Hematopoietic multipotent progenitor cell treated with erythropoietin and hydrocortisone succinate and interleukin-3 and kit ligand, for 8 days (in vitro differentiated cells): ENCODE measurements around the gene COA8.

Source experiments
- DNase-seq: peaks from one replicate; pipeline ENCODE4 v3.0.0-alpha.2; 2015

Gene COA8

DNA sequence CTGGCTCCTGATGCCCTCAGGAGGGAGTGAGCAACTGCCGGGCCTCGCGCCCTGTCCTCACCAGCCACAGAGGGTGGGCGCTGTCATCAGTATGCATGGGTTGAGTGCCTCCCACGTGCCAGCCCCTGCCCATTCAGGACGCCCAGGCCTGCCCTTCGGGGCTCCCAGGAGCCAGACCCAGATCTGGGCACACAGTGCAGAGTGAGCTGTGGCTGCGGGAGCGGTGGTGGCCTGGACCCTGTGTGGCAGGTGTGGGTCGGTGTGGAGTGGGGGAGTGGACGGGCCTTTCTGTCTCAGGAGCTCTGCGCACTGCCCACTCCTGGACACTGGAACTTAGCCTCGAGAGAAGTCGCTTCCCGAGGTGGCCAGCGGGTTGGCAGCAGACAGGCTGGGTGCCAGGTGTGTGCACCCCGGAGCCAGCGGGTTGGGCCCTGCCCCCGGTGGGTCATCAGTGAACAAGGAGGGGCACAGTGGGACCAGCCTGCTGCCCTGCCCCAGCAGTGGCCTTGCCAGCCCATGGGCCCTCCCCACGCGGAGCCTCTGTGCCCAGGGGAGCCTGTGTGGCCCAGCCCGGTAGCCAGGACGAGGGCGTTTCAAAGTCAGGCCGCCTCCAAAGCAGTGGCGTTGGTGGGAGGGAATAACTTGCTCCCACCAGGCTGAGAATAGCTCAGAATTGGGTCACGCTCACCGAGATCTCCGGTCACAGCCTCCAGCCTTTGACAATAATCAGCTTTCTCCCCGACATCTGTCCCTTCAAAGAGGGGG, 24.3 kb upstream of the COA8 start:
- DNase-seq: no peak

DNA sequence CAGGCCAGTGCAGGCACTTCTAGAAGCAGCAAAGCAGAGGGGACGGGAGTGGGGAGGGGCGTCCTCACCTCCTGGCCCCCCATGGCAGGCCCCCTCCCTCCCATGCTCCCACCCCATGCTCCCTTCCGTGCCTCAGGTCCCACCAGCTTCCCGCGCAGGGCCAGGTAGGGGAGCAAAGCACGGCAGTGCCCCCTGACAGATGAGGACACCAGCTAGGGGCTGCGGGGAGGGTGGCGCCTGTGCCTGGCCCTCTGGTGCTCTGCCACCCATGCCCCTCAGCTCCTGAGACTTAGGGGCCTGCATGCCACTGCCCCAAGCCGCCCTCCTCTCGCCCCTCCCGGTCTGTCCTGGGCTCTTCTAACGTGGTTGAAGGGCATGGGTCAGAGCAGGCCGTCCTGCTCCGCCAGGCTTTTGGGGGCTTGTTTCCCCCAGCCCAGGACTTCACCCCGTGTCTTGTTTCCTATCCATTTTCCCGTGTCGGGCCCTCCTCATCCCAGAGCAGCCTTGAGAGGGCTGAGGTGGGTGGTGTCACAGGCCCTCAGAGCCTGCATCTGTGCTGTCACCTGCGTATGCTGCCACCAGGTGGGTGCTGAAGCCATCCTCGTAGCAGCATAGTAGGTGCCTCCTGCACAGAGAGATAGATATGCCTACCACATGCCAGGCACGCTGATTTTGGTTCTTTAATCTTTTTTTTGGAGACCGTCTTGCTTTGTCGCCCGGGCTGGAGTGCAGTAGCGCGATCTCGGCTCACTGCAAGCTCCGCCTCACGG, 23.5 kb upstream of the COA8 start:
- DNase-seq: no peak

- DNase-seq: no peak
Measured at GRCh38 chr14:103540821-103541708, 21.7 kb upstream of the COA8 start.

- no peak for DNase-seq
Measured at GRCh38 chr14:103541709-103542604, 20.8 kb upstream of the COA8 start.

DNA sequence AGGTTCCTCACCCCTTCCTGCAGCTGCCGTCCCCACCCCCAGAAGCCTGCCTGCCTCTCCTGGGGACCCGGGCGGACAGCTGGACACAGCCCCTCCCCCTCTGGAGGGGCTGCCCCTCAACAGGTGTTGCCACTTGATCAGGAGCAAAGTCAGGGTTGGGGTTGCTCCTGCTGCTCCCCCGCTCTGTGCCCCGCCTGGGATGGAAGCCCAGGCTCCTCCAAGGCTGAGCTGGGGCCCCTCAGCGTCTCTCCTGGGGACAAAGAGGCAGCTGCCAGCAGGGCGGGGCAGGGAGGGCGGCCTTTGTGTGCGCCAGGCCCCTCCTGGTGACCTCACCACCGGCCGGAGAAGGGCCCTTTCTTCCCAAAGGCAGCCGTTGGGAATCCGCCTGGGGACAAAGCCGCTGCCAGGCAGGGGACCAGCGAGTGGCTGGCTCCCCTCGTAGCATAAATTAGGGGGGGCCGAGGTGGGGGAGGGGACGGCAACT, 20.1 kb upstream of the COA8 start:
- DNase-seq: no peak

DNA sequence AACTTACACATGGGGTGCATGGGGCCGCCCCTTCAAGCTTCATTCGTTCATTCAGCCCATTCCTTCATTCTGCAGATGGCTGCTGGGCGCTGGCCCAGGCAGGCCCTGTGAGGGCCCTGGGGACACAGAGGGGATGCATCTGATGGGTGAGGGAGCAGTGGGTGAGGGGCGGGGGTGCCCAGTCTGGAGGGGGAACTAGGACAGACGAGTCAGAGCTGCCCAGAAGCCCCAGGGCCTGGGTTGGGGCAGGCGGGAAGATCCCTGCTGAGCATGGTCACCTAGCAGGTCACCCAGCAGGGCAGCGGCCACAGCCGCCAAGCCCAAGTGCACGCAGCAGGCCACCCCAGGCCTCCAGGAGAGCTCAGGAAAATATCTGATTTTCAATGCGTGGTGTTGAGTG, 19.6 kb upstream of the COA8 start:
- DNase-seq: no peak

- DNase-seq: no peak
Measured at GRCh38 chr14:103543721-103544387, 18.9 kb upstream of the COA8 start.

DNA sequence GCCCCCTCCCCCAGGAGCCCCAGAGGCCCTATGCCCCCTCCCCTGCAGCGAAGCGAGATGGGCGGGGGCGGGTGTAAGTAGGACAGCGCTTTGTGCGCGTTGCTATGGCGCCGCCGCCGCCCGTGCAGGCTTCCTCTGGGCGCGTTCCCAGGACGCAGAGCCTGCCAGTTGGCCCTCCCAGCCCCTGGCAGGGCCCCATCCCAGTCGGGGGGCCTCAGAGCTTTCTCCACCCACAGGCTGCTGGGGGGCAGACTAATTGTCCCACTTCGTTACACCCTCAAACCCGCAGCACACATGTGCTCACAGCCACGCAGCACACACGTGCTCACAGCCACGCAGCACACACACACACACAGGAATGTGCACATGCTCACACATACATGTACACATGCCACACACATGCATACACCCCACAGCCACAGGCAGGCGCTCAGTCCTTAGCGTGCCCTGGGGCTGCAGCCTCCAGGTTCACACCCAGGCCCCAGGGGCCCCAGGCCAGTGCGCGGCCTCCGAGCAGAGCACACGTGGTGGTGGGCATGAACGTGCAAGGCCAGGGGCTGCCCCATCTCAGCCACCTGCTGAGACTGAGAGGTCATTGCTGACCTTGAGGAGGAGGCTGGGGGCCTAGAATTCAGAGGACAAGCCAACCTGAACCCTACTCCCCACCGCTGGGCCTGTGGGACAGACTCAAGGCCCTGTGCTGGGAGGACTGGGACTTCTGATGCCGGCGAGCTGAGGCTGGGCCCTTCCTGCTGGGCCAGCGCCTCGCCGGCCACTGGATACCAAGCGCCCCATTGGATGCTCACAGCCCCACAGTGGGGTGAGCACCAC, 18.2 kb upstream of the COA8 start:
- no peak for DNase-seq

DNA sequence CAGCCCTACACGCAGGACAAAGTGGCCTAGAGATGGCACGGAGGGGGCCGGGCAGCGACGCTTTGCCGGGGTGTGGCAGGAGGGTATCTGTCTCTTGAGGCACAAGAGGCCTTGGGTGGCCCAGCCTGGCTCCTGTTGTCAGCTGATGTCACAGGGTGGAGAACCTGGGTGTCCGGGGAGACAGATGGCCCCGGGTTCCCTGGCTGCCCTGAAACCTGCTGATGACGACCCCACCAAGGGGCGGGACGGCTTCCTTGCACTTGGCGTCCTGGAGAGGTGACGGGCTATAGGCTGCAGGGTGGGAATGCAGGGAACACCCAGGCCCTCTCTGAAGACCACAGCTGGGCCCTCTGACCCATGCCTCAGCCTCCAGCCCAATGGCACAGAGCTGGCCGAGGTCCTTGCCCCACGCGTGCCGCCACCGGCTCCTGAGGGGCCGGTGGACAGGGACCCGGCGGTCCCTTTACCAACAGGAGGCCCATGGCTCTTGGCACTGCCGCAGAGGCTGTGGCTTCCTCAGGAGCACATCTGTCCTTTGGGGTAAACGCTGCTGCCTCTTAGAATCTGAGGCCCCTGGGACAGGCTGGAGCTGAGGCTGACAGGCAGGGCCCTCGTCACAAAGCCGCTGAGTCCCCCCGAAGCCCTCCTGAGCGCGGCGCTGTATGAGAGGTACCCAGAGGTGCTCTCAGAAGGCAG, 17.4 kb upstream of the COA8 start:
- DNase-seq: no peak

GRCh38 chr14:103545915-103546651, 16.7 kb upstream of the COA8 start:
- no peak for DNase-seq

- peak; percentile 68 for DNase-seq
Measured at GRCh38 chr14:103546652-103547454, 15.9 kb upstream of the COA8 start.

- DNase-seq: no peak
Measured at GRCh38 chr14:103547455-103547940, 15.3 kb upstream of the COA8 start.

- no peak for DNase-seq
Measured at GRCh38 chr14:103547941-103548462, 14.8 kb upstream of the COA8 start.

- DNase-seq: no peak
Measured at GRCh38 chr14:103548463-103549351, 14.1 kb upstream of the COA8 start.

DNA sequence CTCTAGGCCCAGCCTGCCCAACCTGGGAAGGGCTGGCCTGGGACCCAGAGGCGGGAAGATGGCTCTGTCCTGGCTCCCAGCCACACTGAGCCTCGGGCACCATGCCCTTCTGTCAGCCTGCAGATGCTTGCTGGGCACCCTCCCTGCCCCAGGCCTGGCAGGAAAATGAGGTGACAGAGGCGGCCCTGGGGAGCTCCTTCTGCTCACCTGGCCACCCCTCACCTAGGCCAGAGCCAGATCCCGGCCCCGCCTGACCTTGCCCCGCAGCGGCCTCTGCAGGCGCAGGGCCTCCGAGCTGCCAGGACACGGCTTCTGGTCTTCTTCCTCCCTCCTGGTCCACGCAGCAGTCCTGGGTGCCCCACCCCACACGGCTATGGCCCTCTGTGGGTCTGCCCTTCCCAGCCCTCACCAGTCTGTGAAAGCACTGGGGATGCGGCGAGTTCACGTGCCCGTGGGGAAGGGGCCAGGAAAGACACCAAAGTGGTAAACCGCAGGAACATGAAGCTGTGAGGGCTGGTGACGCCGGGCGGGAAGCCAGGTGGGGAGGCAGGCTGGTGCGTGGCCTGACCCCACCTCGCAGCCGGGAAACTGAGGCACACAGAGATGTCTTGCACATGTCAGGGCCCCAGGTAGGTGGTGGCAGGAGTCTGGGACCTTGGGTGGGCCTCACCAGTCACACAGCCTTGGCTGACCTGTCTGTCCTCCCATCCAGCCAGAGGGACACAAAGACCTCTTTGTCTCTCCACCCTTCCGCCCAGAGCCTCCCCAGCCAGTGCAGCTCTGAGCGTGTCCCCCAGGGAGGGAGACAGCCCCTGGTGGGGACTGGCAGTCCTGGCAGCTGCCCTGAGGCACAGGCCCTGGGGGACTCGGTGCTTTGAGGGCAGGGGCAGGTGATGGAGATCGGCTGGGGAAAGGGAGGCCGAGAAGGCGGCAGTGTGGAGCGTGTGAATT, 13.1 kb upstream of the COA8 start:
- no peak for DNase-seq
